GM21515 (cell line): ENCODE measurements around the gene PSAPL1.

Source experiments
- ATAC-seq: cut with Tn5 transposase; IDR thresholded peaks from one replicate; pipeline ENCODE4 v1.9.1; 2021; ENCODE audit not compliant: unreplicated experiment

PSAPL1 gene

GRCh38 chr4:7431696-7432530 is 2.8 kb downstream of the PSAPL1 start:
- no peak for ATAC-seq

GRCh38 chr4:7430965-7431695 is 3.6 kb downstream of the PSAPL1 start:
- no peak for ATAC-seq

GRCh38 chr4:7430368-7430964 is 4.3 kb downstream of the PSAPL1 start:
- ATAC-seq: no peak

- no peak for ATAC-seq
Observed at GRCh38 chr4:7429601-7430078, 5.1 kb downstream of the PSAPL1 start.

GRCh38 chr4:7429069-7429416 is 5.7 kb downstream of the PSAPL1 start:
- ATAC-seq: no peak

- ATAC-seq: no peak
Observed at GRCh38 chr4:7428261-7429068, 6.3 kb downstream of the PSAPL1 start.

- no peak for ATAC-seq
Observed at GRCh38 chr4:7427831-7428260, 6.9 kb downstream of the PSAPL1 start.

GRCh38 chr4:7427361-7427760 is 7.4 kb downstream of the PSAPL1 start:
- ATAC-seq: no peak

- no peak for ATAC-seq
Observed at GRCh38 chr4:7426525-7427171, 8.1 kb downstream of the PSAPL1 start.

- ATAC-seq: no peak
Observed at GRCh38 chr4:7425591-7426468, 8.9 kb downstream of the PSAPL1 start.

- ATAC-seq: no peak
Observed at GRCh38 chr4:7425124-7425523, 9.6 kb downstream of the PSAPL1 start.

- ATAC-seq: no peak
Observed at GRCh38 chr4:7424553-7425111, 10.1 kb downstream of the PSAPL1 start.

- ATAC-seq: no peak
Observed at GRCh38 chr4:7423801-7424552, 10.8 kb downstream of the PSAPL1 start.

- no peak for ATAC-seq
Observed at GRCh38 chr4:7423391-7423790, 11.3 kb downstream of the PSAPL1 start.

- ATAC-seq: no peak
Observed at GRCh38 chr4:7422898-7423180, 11.9 kb downstream of the PSAPL1 start.

- no peak for ATAC-seq
Observed at GRCh38 chr4:7422151-7422897, 12.4 kb downstream of the PSAPL1 start.

- ATAC-seq: no peak
Observed at GRCh38 chr4:7421356-7422150, 13.2 kb downstream of the PSAPL1 start.
